ENCODE results near the gene B4GALT3.

The B4GALT3 gene

GRCh38 chr1:161201836-161202712 lies 24.8 kb upstream of the B4GALT3 start, which contains the start of gene NDUFS2:
TSS of gene NDUFS2 (plus strand) at chr1:161202367. CDS start at chr1:161202386, 19 bp downstream.
- peak; percentile 99 for DNase-seq

- no peak for DNase-seq
These were observed 23.9 kb upstream of the B4GALT3 start for GRCh38 chr1:161200992-161201835.

- DNase-seq: no peak
These were observed 23.2 kb upstream of the B4GALT3 start for GRCh38 chr1:161200421-161200991.

GRCh38 chr1:161199506-161200139 lies 22.3 kb upstream of the B4GALT3 start:
- no peak for DNase-seq

- no peak for DNase-seq
These were observed 21.7 kb upstream of the B4GALT3 start, which contains the start of gene ADAMTS4 for GRCh38 chr1:161198897-161199431. TSS of gene ADAMTS4 (minus strand) at chr1:161199054. CDS start at chr1:161198627, 427 bp downstream.

GRCh38 chr1:161198194-161198896 lies 21.0 kb upstream of the B4GALT3 start:
- DNase-seq: no peak

GRCh38 chr1:161197560-161198193 lies 20.4 kb upstream of the B4GALT3 start:
- no peak for DNase-seq

- no peak for DNase-seq
These were observed 19.5 kb upstream of the B4GALT3 start for GRCh38 chr1:161196521-161197451.

- DNase-seq: no peak
These were observed 18.8 kb upstream of the B4GALT3 start for GRCh38 chr1:161196111-161196510.

- DNase-seq: no peak
These were observed 17.9 kb upstream of the B4GALT3 start for GRCh38 chr1:161195171-161195570.

- DNase-seq: no peak
These were observed 16.4 kb upstream of the B4GALT3 start for GRCh38 chr1:161193561-161194235.

- peak; percentile 43 for DNase-seq
These were observed 15.5 kb upstream of the B4GALT3 start for GRCh38 chr1:161192476-161193465.

- DNase-seq: no peak
These were observed 14.7 kb upstream of the B4GALT3 start for GRCh38 chr1:161191971-161192370.

- no peak for DNase-seq
These were observed 13.7 kb upstream of the B4GALT3 start for GRCh38 chr1:161190962-161191521.

GRCh38 chr1:161189036-161189435 lies 11.7 kb upstream of the B4GALT3 start:
- DNase-seq: no peak

GRCh38 chr1:161188381-161188780 lies 11.1 kb upstream of the B4GALT3 start:
- no peak for DNase-seq

GRCh38 chr1:161187311-161187710 lies 10.0 kb upstream of the B4GALT3 start:
- no peak for DNase-seq
